Natural killer cell (primary cell): ENCODE data around the gene C1QTNF9. TPM values are rescaled to one million over a fixed set of nuclear protein-coding genes. Genes with fewer than 3 reads are reported as not detected.
A peak's percentile ranks its signal among the peaks of the same experiment; 100 is the strongest.
"Not testable (repeated sequence)": the region's sequence is repeated elsewhere in the genome, so short reads cannot be mapped to it uniquely, and the experiment has no call there.

ENCODE experiments used
- ATAC-seq, 3 donors: fragments of 150-1000 bp in 2 of 3; fragments of 200-7000 bp in 1 of 3; cut with Tn5 transposase; 1 replicate in 1 of 3; 2 replicates in 2 of 3; pipeline ENCODE4 v1.10.0; 2021; ENCODE audit warnings: mild to moderate bottlenecking in 2 of 3, moderate library complexity in 2 of 3
- DNase-seq, 2 donors: peaks; one replicate each; pipeline versions ENCODE4 v3.0.0 to v3.0.0-alpha.2; 2013 to 2021; ENCODE audit warnings: mixed read lengths in 1 of 2
- H3K27ac ChIP-seq: one replicate; pipeline ENCODE4 v1.5.1; 2013; ENCODE audit warnings: mild to moderate bottlenecking, low read length
- H3K27me3 ChIP-seq: one replicate; pipeline ENCODE4 v1.6.1; 2013; ENCODE audit warnings: low read length; ENCODE audit not compliant: control insufficient read depth, insufficient read depth
- H3K36me3 ChIP-seq: one replicate; pipeline ENCODE4 v1.6.1; 2013; ENCODE audit warnings: low read length; ENCODE audit not compliant: control insufficient read depth, insufficient read depth
- H3K4me1 ChIP-seq: one replicate; pipeline ENCODE4 v1.6.1; 2013; ENCODE audit warnings: low read length; ENCODE audit not compliant: control insufficient read depth, insufficient read depth
- H3K4me3 ChIP-seq: one replicate; pipeline ENCODE4 v1.5.1; 2013; ENCODE audit warnings: low read length
- H3K9me3 ChIP-seq: one replicate; pipeline ENCODE4 v1.6.1; 2013; ENCODE audit warnings: low read length; ENCODE audit not compliant: control insufficient read depth, insufficient read depth
- H3K27ac Mint-ChIP-seq, 2 donors: one replicate each; pipeline ENCODE4 v1.8.0; 2022; ENCODE audit warnings: mild to moderate bottlenecking in 2 of 2, mixed read lengths in 2 of 2, moderate library complexity in 1 of 2
- H3K27me3 Mint-ChIP-seq, 2 donors: one replicate each; pipeline ENCODE4 v1.8.0; 2022; ENCODE audit warnings: low read depth in 2 of 2, mixed read lengths in 2 of 2
- H3K36me3 Mint-ChIP-seq: one replicate; pipeline ENCODE4 v1.8.0; 2022; ENCODE audit warnings: mixed read lengths
- H3K4me1 Mint-ChIP-seq, 2 donors: one replicate each; pipeline ENCODE4 v1.8.0; 2022; ENCODE audit warnings: mixed read lengths in 2 of 2
- H3K4me3 Mint-ChIP-seq: one replicate; pipeline ENCODE4 v1.8.0; 2022; ENCODE audit warnings: mild to moderate bottlenecking, moderate library complexity, mixed read lengths
- H3K9me3 Mint-ChIP-seq, 2 donors: one replicate each; pipeline ENCODE4 v1.8.0; 2022; ENCODE audit warnings: mixed read lengths in 2 of 2
- WGBS: methylation state at CpG from one replicate; pipeline ENCODE4 v1.1.7; 2013; ENCODE audit warnings: missing lambda C conversion rate; ENCODE audit not compliant: insufficient coverage; 5-methylcytosine and 5-hydroxymethylcytosine counted together
- intact Hi-C: fragments of 100-400 bp; cut with micrococcal nuclease; formaldehyde crosslinking; loops from one replicate; pipeline ENCODE4 v1.14.2; 2022
- total RNA-seq, 4 donors: library from RNA; stranded (reverse); fragments of 120-200 nt in 1 of 4; gene quantifications; one replicate each; pipeline versions ENCODE4 v1.2.3 to v1.2.4, GENCODE V29; 2013 to 2022
- TF ChIP-seq, protein P1 (sequence below): fragments of 200-600 bp; IDR thresholded peaks from one replicate; pipeline ENCODE4 v1.8.0; 2022; ENCODE audit warnings: antibody characterized with exemption

The C1QTNF9 gene, protein sequence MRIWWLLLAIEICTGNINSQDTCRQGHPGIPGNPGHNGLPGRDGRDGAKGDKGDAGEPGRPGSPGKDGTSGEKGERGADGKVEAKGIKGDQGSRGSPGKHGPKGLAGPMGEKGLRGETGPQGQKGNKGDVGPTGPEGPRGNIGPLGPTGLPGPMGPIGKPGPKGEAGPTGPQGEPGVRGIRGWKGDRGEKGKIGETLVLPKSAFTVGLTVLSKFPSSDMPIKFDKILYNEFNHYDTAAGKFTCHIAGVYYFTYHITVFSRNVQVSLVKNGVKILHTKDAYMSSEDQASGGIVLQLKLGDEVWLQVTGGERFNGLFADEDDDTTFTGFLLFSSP
- under 1 TPM in 1 of 3 donors, not detected in 2; 0.25 TPM for total RNA-seq
- total RNA-seq (2013): 0.09 TPM

DNA sequence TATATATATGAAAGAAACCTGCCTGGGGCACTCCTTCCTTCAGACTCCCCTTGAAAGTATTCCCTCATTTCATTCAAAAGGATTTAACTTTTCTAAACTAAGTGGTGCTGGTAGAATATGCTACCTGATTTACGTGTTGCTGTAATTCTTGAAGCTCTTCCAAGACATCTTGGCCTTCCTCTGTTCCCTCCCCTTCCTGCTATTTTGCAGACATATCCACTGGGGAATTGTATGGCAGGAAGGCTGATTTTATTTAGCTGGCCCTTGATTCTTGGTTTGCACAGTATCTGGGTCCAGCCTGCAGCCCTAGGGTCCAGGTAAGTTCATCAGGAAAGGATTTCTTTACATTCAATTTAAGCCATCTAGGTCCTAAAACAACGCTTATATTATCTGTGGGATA, at the start of gene C1QTNF9:
Gene C1QTNF9 (plus strand): TSS at position 281 of the 400 bp plus-strand sequence. CDS start 6,424 bp downstream, outside the sequence.
- peaks cover 24% of the 10 kb centered on the region for H3K36me3 ChIP-seq
- H3K4me1 Mint-ChIP-seq, H3K4me3 ChIP-seq, H3K27me3 Mint-ChIP-seq, ATAC-seq, H3K4me1 ChIP-seq, intact Hi-C loops, H3K27me3 ChIP-seq, H3K9me3 ChIP-seq, H3K27ac ChIP-seq, H3K9me3 Mint-ChIP-seq, DNase-seq, H3K4me3 Mint-ChIP-seq, H3K27ac Mint-ChIP-seq: not testable (repeated sequence)
- 100% methylated on average over 1 of the region's 2 CpGs for WGBS
- H3K36me3 Mint-ChIP-seq: peaks cover 13% of the 10 kb centered on the region

DNA sequence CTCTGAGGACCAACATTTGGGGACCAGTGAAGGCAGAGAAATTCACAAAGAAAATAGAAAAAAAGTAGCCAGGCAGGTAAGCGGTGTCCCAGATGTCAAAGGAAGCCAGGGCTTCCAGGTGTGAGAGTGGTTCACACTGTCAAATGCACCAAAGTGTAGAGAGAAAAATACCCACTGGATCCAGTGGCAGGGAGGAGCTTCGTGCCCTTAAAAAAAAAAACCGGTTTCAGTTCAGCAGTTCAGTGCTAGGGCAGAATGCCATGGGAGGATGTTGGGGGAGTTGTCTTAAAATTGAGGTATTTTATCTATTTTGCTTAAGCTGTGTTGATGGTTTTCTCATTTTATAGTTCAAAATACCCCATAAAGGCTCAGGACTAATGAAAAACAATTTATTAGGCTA, 47.8 kb upstream of the C1QTNF9 start:
- Histone ChIP-seq H3K27me3 (no peaks in the 10 kb centered on the region), H3K9me3 (no peaks in the 10 kb centered on the region), H3K27ac (peak overlapping the region; percentile 33), H3K4me1 (peaks cover 61% of the 10 kb centered on the region), H3K4me3 (no peak overlapping the region), H3K36me3 (peaks cover 13% of the 10 kb centered on the region)
- WGBS: 17% methylated on average over 3 of the region's 3 CpGs
- no peaks in the 10 kb centered on the region for H3K9me3 Mint-ChIP-seq
- no peaks in the 10 kb centered on the region for H3K27me3 Mint-ChIP-seq
- H3K36me3 Mint-ChIP-seq: peaks cover 6% of the 10 kb centered on the region
- intact Hi-C loops: no loop called here
- ATAC-seq (peak; percentile 38 to 58 (median 49)), DNase-seq (peak in 1 of 2 donors; percentile 83)
- H3K27ac Mint-ChIP-seq: peak overlapping the region; percentile 95 to 98
- peak overlapping the region; percentile 78 for H3K4me3 Mint-ChIP-seq
- TF ChIP-seq, protein P1, sequence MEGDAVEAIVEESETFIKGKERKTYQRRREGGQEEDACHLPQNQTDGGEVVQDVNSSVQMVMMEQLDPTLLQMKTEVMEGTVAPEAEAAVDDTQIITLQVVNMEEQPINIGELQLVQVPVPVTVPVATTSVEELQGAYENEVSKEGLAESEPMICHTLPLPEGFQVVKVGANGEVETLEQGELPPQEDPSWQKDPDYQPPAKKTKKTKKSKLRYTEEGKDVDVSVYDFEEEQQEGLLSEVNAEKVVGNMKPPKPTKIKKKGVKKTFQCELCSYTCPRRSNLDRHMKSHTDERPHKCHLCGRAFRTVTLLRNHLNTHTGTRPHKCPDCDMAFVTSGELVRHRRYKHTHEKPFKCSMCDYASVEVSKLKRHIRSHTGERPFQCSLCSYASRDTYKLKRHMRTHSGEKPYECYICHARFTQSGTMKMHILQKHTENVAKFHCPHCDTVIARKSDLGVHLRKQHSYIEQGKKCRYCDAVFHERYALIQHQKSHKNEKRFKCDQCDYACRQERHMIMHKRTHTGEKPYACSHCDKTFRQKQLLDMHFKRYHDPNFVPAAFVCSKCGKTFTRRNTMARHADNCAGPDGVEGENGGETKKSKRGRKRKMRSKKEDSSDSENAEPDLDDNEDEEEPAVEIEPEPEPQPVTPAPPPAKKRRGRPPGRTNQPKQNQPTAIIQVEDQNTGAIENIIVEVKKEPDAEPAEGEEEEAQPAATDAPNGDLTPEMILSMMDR: no peak
- peaks cover 81 to 84% of the 10 kb centered on the region in 2 donors for H3K4me1 Mint-ChIP-seq

DNA sequence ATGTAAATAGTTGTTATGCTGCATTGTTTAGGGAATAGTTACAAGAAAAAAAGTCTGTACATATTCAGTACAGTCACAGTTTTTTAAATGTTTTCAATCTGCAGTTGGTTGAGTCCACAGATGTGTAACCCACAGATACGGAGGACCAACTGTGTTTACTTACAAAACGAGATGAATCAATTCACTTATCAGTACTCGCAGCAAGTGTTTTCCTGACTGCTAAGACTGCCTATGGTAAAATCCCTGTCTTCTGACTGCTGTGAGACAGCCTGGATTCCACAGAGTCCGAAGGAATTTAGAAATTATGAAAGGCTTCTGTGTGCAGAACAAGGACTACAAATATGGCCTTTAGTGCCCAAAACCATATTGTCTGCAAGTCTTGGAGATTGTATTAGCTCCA, 45.7 kb upstream of the C1QTNF9 start:
- H3K9me3 Mint-ChIP-seq: no peaks in the 10 kb centered on the region
- no peaks in the 10 kb centered on the region for H3K9me3 ChIP-seq
- peak overlapping the region; percentile 87 for H3K4me3 Mint-ChIP-seq
- H3K4me3 ChIP-seq: no peak overlapping the region
- H3K4me1 ChIP-seq: peaks cover 69% of the 10 kb centered on the region
- 53% methylated on average over 4 of the region's 4 CpGs for WGBS
- no peak for DNase-seq
- H3K27me3 ChIP-seq: no peaks in the 10 kb centered on the region
- intact Hi-C loops: loop anchor here (2.0 kb wide), 1 partner anchor 13 kb away; no protein-coding TSS in a partner anchor
- H3K36me3 ChIP-seq: peaks cover 5% of the 10 kb centered on the region
- TF ChIP-seq, protein P1: no peak
- H3K27ac Mint-ChIP-seq: peak overlapping the region; percentile 95 to 98
- ATAC-seq: no peak
- peaks cover 89 to 91% of the 10 kb centered on the region in 2 donors for H3K4me1 Mint-ChIP-seq
- peaks cover 6% of the 10 kb centered on the region for H3K36me3 Mint-ChIP-seq
- no peaks in the 10 kb centered on the region for H3K27me3 Mint-ChIP-seq
- H3K27ac ChIP-seq: peak overlapping the region; percentile 93

DNA sequence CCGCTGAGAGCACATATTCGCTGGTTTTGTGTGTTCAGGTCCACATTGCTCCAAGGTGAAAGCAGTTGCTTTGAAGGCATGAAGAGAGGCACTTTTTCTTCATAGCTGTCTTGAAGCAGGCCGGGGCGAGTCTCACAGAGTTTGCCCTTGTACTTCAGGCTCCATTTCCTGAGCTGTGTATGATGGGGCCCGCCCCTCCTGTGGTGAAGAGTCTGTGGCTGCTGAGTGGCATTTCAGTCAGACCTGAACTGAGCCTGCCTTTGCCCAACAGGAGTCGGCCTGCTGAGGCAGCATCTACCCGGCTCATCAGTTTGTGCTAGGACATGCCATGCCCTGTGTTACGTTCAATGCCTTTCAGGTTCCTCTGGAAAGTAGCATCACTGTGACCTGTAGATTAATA, 44.4 kb upstream of the C1QTNF9 start:
- Mint-ChIP-seq H3K9me3 (no peaks in the 10 kb centered on the region), H3K27ac (peak overlapping the region; percentile 95 to 98), H3K4me1 (peaks cover 89 to 90% of the 10 kb centered on the region in 2 donors), H3K4me3 (peak overlapping the region; percentile 87), H3K36me3 (peaks cover 6% of the 10 kb centered on the region), H3K27me3 (no peaks in the 10 kb centered on the region)
- TF ChIP-seq, protein P1: no peak
- Histone ChIP-seq H3K4me3 (no peak overlapping the region), H3K27me3 (no peaks in the 10 kb centered on the region), H3K36me3 (no peaks in the 10 kb centered on the region), H3K9me3 (no peaks in the 10 kb centered on the region), H3K27ac (peak overlapping the region; percentile 93), H3K4me1 (peaks cover 70% of the 10 kb centered on the region)
- intact Hi-C loops: loop anchor here (1.0 to 2.0 kb wide), 2 partner anchors 9 to 14 kb away; no protein-coding TSS in a partner anchor
- ATAC-seq (peak; percentile 85 to 96 (median 95)), DNase-seq (peak; percentile 74 to 91)
- 14% methylated on average over 8 of the region's 8 CpGs for WGBS
